ENCODE data around the gene ZNF791.
"Not testable (repeated sequence)": the region's sequence is repeated elsewhere in the genome, so short reads cannot be mapped to it uniquely, and the experiment has no call there.

The ZNF791 gene

GRCh38 chr19:12611361-12611699 is 610 bp downstream of the ZNF791 start:
- TF ChIP-seq, protein P1, sequence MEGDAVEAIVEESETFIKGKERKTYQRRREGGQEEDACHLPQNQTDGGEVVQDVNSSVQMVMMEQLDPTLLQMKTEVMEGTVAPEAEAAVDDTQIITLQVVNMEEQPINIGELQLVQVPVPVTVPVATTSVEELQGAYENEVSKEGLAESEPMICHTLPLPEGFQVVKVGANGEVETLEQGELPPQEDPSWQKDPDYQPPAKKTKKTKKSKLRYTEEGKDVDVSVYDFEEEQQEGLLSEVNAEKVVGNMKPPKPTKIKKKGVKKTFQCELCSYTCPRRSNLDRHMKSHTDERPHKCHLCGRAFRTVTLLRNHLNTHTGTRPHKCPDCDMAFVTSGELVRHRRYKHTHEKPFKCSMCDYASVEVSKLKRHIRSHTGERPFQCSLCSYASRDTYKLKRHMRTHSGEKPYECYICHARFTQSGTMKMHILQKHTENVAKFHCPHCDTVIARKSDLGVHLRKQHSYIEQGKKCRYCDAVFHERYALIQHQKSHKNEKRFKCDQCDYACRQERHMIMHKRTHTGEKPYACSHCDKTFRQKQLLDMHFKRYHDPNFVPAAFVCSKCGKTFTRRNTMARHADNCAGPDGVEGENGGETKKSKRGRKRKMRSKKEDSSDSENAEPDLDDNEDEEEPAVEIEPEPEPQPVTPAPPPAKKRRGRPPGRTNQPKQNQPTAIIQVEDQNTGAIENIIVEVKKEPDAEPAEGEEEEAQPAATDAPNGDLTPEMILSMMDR (IDR thresholded peaks at IDR 0.05; ENCODE audit: insufficient read depth, missing control alignments), result no peak
- peak; percentile 63 for DNase-seq (ENCODE audit: insufficient read length, low spot score)
- FAIRE-seq, result no peak

- DNase-seq (ENCODE audit: insufficient read length, low spot score) (no peak), FAIRE-seq (no peak)
- TF ChIP-seq, protein P1 (IDR thresholded peaks at IDR 0.05; ENCODE audit: insufficient read depth, missing control alignments), result no peak
Observed at GRCh38 chr19:12617646-12618045, 6.9 kb downstream of the ZNF791 start.

DNA sequence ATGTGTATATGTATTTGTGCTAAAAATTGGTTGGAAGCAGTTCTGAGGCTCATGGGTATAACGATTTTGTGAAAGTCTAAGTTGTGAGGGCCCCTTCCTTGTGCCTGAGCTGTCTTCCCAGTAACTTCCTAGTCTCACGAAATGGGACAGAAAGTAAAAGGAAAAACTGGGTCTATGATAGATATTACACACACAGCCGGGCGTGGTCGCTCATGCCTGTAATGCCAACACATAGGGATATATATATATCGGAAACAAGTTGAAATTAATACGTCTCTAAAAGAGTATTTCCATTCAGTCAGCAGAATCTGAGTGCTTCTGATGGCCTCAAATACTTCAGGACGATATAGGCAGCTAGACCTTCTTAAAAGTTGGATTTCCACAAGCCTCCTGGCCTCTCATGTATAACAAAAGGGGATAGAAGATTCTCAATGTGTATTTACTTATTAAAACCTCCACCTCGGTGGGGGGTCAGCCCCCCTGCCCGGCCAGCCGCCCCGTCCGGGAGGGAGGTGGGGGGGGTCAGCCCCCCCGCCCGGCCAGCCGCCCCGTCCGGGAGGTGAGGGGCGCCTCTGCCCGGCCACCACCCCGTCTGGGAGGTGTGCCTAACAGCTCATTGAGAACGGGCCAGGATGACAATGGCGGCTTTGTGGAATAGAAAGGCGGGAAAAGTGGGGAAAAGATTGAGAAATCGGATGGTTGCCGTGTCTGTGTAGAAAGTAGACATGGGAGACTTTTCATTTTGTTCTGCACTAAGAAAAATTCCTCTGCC is 10.7 kb downstream of the ZNF791 start:
- FAIRE-seq; DNase-seq (ENCODE audit: insufficient read length, low spot score): not testable (repeated sequence)

DNA sequence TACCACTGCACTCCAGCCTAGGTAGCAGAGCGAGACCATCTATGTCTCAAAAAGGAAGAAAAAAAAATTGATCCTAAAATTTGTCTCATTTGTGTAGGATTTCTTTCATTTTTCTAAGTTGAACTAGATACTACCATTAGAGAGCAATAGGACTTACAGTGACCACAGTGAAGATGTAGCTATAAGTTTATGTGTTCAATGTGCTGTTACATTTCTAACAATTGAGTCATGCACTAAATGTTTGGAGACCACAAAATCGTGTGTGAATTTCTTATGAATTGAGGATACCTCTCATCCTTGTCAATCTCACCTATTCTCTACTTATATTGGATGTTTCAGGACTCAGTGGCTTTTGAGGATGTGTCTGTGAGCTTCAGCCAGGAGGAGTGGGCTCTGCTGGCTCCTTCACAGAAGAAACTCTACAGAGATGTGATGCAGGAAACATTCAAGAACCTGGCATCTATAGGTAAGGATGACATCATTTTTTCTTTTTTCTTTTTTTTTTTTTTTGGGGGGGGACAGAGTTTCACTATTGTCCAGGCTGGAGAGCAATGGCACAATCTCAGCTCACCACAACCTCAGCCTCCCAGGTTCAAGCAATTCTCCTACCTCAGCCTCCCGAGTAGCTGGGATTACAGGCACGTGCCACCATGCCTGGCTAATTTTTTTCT is 12.8 kb downstream of the ZNF791 start:
- no peak for DNase-seq (ENCODE audit: insufficient read length, low spot score)
- TF ChIP-seq, protein P1 (IDR thresholded peaks at IDR 0.05; ENCODE audit: insufficient read depth, missing control alignments), result no peak
- FAIRE-seq, result no peak

DNA sequence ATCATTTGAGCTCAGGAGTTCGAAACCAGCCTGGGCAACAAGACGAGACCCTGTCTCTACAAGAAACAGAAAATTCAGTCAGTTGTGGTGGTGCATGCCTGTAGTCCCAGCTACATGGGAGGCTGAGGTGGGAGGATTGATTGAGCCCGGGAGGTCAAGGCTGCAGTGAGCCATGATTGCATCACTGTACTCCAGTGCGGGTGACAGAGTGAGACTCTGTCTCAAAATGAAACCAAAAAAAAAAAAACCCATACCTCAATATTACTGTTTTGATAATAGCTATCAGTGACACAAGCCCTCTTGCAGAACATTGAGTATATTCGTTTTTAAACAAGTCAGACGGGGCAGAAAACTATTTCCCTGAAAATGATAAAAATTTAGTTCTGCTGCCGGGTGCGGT is 16.2 kb downstream of the ZNF791 start:
- TF ChIP-seq, protein P1 (IDR thresholded peaks at IDR 0.05; ENCODE audit: insufficient read depth, missing control alignments), result no peak
- DNase-seq (ENCODE audit: insufficient read length, low spot score), result no peak
- no peak for FAIRE-seq

DNA sequence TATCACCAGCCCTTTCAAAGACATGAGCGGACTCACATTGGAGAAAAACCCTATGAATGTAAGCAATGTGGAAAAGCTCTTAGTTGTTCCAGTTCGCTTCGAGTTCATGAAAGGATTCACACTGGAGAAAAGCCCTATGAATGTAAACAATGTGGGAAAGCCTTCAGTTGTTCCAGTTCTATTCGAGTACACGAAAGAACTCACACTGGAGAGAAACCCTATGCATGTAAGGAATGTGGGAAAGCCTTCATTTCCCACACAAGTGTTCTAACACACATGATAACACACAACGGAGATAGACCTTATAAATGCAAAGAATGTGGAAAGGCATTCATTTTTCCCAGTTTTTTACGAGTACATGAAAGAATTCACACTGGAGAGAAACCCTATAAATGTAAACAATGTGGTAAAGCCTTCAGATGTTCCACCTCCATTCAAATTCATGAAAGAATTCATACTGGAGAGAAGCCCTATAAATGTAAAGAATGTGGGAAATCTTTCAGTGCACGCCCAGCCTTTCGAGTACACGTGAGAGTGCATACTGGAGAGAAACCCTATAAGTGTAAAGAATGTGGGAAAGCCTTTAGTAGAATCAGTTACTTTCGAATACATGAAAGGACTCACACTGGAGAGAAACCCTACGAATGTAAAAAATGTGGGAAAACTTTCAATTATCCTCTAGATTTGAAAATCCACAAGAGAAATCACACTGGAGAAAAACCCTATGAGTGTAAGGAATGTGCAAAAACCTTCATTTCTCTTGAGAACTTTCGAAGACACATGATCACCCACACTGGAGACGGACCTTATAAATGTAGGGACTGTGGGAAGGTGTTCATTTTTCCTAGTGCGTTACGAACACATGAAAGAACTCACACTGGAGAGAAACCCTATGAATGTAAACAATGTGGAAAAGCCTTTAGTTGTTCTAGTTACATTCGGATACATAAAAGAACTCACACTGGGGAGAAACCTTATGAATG is 17.6 kb downstream of the ZNF791 start:
- TF ChIP-seq, protein P1 (IDR thresholded peaks at IDR 0.05; ENCODE audit: insufficient read depth, missing control alignments), result no peak
- FAIRE-seq, result no peak
- no peak for DNase-seq (ENCODE audit: insufficient read length, low spot score)

DNA sequence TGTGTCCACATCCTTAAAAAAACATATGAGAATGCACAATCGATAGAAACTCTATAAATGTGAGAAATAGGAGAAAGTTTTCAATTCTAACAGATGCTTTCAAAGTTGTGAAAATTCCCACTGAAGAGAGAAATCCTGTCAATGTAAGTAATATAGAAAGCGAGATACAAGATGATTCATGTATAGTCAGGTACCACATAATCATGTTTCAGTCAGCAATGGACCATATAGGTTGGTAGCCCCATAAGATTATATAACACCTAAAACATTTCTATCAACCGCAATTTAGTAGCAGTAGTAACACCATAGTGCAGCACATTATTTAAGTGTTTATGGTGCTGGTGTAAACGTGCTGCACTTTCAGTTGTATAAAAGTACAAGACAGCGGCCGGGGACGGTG is 18.5 kb downstream of the ZNF791 start:
- FAIRE-seq, result no peak

More for the DNA sequence above, 18.5 kb downstream of the ZNF791 start:
- DNase-seq (ENCODE audit: insufficient read length, low spot score), result no peak
- TF ChIP-seq, protein P1 (IDR thresholded peaks at IDR 0.05; ENCODE audit: insufficient read depth, missing control alignments), result no peak
